Amniotic epithelial cell (primary cell): ENCODE measurements around the gene TPTE2.
"Not testable (repeated sequence)": the region's sequence is repeated elsewhere in the genome, so short reads cannot be mapped to it uniquely, and the experiment has no call there.

Experiments
- DNase-seq: peaks from one replicate; pipeline ENCODE4 v3.0.0-alpha.2; 2010; ENCODE audit warnings: low read depth

Gene TPTE2

DNA sequence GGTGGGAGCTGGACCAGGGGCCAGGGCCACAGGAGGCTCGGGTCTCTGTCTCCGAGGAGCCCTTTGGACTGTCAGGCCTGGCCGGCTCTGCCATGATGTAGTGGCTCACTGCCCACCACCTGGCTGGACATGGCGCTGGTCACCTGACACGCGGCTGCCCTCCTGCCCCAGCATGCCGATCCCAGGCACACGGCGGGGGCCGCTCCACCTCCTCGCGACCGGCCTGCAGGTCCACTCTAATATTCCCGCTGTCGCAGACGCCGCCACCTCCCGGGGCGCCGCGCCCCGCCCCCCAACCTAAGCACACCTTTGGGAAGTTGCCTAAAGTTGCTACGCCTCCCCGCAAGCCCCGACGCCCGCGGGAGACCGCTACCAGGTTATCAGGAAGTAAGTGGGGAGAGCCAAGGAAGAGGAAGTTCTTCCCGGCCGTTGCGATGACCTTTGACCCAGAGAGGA is at the start of gene TPTE2:
Gene TPTE2, minus strand, starts transcription at position 406 of the 456 bp plus-strand sequence. CDS start 58,298 bp downstream, outside the sequence.
- DNase-seq = not testable (repeated sequence)

DNA sequence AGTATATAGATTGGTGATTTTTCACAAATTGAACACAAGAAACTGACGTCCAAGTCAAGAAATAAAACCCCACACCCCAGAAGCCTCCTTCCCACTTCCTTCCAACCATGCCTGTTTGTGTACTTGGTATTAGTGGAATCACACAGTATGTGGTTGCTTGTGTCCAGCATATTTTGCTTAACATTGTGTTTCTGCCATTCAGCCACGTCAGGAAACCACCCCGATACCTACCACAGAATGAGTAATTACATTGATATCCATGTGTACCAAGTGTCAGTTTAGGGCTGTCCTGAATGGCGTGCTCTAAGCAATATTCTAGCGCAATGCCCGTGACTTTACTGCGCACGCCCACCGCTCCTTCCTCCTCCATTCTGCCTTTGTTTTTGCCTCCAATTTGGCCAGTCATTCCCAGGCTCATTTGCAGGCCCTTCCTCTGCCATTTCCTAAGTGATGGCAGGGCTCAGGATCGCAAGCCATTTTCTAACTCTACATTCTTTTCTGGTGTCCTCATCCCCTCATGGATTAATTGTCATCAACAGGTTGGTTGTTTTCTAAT is 46.3 kb upstream of the TPTE2 start:
- DNase-seq = peak; percentile 46

DNA sequence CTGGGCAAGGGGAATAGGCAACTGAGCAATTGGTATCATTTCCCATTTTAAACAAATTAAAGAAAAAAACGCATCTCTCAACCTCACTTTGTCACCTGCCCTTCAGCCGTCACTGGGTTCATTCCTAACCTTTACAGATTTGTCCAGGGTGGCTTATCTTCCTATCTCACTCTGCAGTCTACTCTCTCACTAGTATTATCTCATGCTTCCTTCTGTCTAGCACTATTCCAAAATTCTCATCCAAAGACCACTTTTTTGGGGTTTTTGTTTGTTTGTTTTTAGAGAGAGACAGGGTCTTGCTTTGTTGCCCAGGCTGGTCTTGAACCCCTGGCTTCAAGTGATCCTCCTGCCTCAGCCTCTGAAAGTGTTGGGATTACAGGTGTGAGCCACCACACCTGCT is 45.4 kb upstream of the TPTE2 start:
- DNase-seq = no peak

DNA sequence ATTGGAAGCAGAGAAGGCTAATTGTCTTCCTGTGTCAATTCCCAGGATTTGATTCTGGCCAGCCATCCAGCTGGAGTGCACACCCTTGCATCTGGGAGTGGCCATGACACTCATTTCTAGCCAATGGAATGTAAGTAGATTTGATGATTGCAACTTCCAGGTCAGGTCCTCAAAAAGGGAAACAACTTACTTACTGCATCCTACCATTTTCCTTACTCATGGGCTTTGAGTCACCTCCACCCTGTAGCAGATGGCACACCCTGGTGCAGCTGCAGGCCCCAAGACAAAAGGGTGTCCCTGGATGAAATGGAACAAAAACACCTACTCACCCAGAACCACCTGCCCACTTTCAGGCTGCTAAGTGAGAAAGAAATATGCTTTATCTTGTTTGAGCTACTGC is 44.8 kb upstream of the TPTE2 start:
- DNase-seq = no peak

DNA sequence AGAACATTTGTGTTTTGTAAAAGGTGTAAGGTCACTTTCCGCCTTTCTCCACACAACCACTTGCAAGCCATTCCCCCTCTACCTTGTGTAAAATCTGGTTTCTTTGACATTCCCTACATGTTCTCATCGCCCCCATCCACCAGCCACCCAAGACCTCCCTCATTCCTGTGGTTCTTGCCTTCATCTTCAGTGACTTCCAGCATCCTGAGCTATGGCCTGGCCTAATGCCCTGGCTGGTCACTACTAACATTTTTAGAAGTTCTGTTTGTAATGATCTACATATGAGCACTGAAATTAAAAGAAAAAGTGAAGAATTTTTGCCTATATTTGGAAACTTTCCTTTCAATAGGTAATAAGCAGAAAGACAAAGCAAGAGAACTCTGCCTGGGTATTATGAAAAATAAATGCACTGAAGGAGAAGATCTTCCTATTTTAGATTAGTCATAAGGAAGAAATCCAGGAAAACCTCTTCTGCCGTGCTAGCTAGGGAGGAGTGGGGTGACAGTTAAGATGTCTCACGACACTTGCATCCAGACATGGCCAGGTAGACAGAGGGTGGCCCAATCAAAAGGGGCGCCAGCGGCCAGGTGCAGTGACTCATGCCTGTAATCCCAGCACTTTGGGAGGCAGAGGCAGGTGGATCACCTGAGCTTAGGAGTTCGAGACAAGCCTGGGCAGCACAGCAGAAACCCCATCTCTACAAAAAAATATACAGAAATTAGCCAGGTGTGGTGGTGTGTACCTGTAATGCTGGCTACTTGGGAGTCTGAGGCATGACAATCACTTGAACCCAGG is 44.0 kb upstream of the TPTE2 start:
- no peak for DNase-seq

DNA sequence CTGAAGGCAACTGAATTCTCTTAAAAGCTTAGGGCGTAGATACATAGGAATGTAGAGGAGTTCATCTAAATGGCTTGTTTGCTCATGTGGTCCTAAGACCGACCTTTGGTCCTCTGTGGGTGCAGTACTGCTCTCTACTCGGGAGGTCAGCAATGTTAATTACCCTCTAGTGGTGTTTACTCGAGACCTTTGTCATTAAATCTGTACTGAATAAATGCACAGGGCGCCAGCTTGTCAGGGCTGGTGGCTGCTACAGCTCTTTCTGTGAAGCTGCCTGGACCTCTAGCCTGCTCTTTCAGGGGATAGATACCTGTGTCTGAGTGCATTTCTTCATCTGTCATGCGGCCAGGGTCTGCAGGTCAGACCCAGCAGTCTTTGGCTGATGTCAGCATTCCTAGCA is 43.0 kb upstream of the TPTE2 start:
- DNase-seq = no peak

DNA sequence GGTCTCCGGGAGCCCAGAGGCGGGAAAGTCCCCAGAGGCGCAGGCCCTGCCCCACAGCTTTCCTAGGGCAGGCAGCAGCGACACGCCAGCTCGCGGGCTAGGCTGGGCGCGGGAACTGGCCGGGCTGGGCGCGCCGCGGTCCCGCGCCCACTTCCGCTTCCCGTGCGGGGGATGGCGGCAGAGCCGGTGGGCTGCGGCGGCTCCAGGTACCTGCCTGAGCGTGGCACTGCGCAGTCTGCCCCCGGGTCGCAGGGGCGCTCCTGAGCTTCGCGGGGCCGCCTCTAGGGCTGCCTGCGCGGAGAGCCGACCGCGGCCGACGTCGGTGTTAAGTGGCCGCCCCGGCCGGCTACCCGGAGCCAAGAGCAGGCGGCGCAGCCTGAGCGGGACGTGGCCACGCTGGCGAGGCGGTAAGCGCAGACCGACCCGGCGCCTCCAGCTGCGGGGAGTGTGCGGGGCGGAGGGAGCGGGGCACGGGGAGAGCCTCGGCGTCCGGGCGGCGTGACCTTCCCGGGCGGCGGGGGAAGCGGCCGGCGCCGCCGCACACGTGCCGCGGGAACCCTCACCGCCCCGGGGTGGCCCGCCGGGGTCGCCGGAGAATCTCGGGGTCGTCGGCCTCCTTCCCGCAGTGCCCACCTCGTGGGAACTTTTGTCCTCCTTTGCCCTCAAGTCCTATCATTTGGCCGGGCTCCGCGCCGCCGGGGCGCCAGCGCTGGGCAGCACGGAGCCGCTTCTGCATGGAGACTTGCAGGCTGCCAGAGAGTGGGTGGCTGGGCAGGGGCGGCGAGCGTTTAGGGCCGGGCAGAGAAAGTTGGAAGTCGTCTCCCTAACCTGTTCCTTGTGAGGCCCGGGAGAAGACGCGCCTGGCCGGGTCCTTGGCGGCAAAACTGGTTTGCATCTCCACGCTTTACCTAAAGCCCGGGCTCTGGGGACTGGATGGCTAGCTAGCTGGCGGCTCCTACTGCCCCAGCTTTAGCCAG is 40.7 kb upstream of the TPTE2 start:
- peak; percentile 40 for DNase-seq

DNA sequence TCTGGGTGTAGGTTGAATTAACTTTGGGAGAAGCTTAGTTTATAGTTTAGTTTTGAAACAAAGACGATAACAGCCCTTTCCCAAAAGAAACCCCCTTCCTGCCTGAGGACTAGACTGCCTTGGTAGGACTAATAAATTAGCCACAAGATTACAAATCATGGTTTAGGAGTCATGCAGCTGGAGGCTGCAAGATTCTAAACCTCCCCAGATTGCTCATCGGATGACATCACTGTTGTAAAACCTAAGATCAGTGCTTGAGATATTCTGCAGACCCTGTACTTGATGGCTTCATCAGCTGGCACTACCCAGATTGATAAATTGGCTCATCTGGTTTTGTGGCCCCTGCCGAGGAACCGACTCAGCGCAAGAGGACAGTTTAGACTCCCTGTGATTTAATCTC is 36.2 kb upstream of the TPTE2 start:
- peak; percentile 89 for DNase-seq

DNA sequence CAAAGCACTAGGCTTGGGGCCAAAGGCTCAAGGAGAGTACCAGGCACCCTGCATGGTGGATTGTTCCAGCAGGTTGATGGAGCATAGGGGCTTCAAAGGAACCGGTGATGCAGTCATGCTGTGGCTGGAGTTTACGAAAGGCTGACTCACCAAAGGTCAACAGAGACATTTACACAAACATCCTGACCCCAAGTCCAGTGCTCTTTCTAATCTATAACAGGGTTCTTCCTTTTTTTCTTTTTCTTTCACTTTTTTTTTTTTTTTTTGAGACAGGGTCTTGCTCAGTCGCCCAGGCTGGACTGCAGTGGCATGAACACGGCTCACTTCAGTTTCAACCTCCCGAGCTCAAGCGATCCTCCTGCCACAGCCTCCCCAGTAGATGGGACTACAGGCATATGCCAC is 35.6 kb upstream of the TPTE2 start:
- DNase-seq = peak; percentile 77

DNA sequence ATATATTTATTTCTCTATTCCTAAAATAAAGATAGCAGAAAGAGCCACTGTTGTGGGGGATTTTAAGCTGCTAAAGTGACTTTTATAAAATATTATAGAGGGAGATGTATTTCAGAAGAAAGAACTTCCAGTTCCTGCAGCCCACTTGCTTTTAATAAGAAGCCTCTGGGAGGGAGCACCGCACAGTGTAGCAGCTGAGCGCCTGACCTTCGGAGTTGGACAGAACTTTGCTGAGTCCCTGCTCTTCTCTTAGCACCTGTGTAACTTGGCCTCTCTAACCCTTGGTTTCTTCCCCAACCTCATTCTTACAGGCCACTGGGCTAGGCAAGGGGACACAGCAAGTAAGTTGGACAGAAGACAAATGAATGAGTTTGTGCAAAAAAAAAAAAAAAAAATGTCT is 34.8 kb upstream of the TPTE2 start:
- no peak for DNase-seq

DNA sequence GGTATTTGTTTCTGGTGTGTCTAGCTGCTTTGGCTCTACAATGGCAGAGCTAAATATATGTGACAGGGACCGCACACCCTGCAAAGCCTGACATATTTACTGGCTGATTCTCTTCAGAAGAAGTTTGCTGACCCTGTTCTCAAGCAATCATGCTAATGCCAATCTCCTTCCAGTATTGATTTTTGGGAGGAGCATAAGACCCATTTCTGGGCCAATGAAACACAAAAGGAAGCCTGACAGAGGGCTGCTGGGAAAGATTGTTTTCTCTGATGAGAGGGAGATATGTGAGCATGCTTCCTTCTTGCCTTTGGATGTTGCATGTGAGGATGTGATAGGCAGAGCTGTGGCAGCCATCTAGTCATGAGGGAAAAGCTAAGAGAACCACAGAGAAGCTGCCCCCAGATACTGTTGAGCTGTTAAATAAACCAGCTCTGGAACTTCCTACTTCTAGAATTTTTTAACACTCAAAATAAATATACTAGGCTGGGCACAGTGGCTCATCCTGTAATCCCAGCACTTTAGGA is 31.4 kb upstream of the TPTE2 start:
- DNase-seq = no peak

DNA sequence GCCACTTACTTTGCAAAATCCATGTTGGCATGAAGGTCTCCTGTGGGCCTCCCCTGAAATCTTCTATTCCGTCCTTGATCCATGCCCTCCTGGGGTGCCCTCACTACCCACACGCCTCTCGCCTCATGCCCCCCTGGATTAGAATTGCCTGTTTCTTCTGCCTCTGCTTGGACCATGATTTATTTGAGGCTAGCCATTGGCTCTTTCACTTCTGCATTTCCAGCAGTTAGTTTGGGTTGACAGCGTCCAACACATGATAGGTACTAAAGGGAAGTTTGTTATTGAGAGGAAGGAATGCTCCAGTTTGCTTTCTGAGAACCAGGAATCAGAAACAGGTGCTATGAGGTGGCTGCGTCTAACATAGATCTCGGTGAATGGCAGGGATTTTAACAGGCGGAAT is 30.5 kb upstream of the TPTE2 start:
- DNase-seq = no peak

DNA sequence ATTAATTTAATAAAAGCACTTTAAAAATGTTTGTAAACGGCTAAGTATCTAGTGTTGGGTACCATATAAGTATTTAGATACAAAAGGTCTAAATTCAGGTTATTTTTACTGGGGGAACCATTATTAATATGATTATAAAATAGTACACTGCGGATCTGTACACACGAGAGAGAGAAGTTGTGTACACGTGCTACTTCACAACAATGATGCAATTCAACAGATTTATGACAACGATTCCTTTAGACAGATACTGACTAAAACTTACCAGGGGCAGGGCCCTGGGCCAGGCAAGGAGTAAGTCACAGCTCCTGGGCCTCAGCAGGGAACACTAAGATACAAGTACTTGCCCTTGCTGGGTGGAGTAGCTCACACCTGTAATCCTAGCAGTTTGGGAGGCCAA is 29.1 kb upstream of the TPTE2 start:
- no peak for DNase-seq

DNA sequence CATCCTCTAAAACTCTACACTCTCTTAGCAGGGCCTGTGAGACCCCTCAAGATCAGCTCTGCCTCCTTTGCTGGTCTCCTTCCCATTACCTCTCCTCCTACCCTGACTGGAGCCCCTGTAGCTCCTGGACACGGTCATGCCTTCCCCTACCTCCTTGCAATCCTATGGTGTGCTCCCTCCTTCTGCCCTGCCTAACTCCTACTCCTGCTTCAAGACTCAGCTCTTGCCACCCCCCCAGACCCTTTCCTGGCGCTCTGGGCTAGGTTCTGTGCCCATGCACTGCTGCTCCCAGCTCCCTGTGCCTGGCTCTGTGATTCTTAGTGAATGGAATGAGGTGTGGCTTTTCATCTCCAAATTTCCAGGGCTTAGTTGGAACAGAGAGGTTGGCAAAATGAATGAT is 28.0 kb upstream of the TPTE2 start:
- DNase-seq = no peak

DNA sequence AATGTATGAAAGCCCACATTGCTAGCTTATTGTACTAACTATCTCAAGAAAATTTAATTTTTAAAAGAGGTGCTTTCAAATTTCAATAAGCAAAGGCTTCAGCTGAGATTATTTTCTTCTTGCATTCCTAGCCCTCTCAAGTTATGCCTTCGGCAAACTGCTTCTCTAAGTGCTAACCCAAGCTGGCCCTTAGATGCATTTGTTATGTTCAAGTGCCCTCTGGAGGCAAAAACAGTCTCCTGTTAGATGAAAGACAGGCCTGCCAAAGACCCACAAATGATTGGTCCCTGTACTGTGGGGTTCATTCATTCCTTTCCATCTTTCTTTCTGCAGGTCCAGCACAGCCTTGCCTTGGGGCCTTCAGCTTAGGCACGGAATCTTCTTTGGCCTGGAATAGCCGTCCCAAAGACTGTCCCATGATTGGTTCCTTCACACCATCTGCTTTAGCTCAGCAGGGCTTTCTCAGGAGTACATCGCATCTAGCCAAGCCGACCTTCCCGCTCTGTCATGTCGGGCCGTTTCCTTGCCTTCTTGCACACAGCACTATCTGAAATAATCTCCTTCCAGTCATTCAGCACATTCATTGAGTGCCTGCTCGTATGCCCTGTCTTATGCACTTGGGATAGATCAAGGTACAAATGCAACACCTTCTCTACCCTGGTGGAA is 26.4 kb upstream of the TPTE2 start:
- DNase-seq = peak; percentile 69

DNA sequence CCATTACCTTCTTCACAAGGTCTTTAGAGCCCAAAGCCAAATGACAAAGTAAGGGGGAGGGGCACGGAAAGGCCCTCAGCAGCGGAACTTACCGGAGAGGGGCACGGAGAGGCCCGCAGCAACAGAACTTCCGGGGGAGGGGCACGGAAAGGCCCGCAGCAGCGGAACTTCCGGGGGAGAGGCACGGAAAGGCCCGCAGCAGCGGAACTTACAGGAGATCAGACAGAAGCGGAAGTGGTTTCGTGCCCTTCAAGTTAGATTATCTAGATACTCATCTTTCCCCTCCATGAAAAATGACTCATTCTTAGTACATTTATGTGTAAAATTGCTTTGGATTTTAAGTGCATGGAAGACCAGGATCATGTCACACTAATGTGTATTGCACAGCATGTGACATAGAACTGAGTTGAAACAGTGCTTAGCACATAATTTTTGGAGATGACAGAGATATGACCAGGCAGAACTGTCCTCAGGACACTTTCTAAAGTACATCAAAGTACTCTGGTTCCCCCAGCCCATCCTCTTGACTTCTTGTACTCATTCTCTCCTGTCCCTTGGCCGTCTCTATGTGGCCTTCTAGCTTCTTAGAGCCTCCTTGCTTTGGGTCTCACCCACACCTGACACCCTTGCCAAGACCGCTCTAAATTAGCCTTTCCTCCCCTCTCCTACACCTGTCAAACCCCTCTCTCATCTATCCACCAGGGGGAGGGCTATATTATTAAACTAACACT is 25.7 kb upstream of the TPTE2 start:
- DNase-seq = peak; percentile 78

DNA sequence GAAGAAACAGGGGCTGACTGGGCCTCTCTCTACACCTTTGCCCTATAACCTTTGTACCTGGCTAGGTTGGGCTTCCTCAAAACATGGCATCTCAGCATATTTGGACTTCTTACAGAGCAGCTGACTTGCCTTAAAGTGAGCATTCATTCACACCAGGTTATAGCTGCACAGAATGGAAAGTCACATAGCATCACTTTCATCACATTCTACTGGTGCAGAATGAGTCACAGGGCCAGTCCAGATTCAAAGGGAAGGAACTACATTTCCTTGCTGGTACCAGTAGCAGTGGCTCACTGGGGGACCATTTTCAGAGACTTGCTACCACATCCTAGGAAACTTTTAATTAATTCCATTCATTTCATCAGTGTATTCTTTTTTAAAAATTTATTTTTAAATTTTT is 20.3 kb upstream of the TPTE2 start:
- DNase-seq = no peak

DNA sequence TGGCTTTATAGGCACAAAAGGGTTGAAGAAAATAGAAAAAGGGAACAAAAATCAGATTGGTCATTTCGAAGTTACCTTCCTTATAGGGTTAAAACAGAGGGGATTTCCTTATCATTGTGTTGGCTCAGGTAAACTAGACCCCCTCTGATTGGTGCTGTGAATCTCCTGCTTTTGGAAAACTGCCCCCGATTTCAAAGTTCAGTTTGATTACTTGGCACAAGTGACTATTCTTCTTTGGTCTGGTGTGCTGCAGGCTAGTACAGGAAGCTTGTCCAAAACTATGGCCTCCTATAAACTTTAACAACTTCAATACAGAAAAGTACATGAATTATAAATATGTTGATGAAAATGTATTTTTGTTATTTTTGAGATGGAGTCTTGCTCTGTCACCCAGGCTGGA is 13.9 kb upstream of the TPTE2 start:
- DNase-seq = no peak

DNA sequence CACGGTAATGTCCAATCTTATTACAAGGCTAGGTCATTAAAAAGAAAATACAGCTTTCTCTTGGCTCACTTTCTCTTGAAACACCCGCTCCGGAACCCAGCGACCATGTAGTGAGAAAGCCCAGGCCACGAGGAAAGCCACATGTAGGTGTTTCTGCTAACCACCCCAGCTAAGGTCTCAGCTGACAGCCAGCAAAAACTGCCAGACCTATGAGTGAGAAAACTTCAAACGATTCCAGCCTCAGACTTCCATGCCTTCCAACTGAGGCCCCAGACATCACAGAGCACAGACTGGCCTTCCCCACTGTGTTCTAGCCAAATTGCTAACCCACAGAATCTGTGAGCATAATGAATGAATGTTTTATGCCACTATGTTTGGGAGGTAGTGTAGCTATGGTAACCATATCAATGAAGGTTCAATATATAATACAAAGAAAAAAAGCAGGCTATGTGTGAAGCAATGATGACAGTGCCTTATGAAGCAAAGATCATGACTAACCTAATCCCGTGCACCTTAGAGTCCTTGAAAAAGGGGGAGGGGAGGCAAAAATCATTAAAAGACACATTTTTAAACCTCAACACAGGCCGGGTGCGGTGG is 11.9 kb upstream of the TPTE2 start:
- DNase-seq = no peak

DNA sequence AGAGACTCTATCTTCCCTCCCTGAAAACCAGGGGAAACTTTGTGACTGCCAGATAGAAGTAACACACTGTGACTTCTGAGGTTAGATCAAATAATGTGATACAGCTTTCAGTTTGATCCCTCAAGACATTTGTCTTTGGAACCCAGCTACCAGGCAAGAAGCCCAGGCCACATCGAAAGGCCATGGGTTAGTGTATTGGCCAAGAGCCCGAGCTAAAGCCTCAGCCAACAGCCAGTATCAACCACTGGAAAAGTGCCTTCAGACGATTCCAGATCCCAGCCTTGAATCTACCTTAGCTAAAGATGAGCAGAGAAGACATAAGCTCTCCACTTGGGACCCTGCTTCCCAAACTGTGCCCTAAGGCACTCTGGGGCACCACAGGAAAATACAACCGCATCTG is 10.9 kb upstream of the TPTE2 start:
- DNase-seq = no peak
